Pancreas (tissue), 10 donors: ENCODE data around the gene CYFIP1. TPM values are rescaled to one million over a fixed set of nuclear protein-coding genes. Genes with fewer than 3 reads are reported as not detected.
A peak's percentile ranks its signal among the peaks of the same experiment; 100 is the strongest.

Source experiments
- ATAC-seq, 4 donors: fragments of 200-7000 bp; cut with Tn5 transposase; one replicate each; pipeline versions ENCODE4 v1.8.0 to v1.9.1; 2020; ENCODE audit warnings: mild to moderate bottlenecking in 4 of 4, moderate library complexity in 4 of 4
- DNase-seq, 6 donors: peaks; one replicate each; pipeline ENCODE4 v3.0.0-alpha.2; 2020
- FAIRE-seq: peaks from 2 replicates; lab custom pipeline; 2012; peaks lifted over from hg19 to GRCh38; lab: Jason Lieb, UNC
- H3K27ac ChIP-seq, 4 donors: fragments of 200-600 bp; sonication (generic); 1 replicate in 3 of 4; 2 replicates in 1 of 4; pipeline versions ENCODE4 v1.5.0 to v1.8.0; 2020
- H3K27me3 ChIP-seq, 4 donors: fragments of 200-600 bp; one replicate each; pipeline ENCODE4 v1.8.0; 2021
- H3K36me3 ChIP-seq, 3 donors: fragments of 200-600 bp; sonication (generic) in 1 of 3; one replicate each; pipeline versions ENCODE4 v1.5.0 to v1.8.0; 2020 to 2021
- H3K4me1 ChIP-seq, 3 donors: fragments of 200-600 bp; one replicate each; pipeline ENCODE4 v1.8.0; 2021
- H3K4me3 ChIP-seq, 4 donors: fragments of 200-600 bp; sonication (generic) in 2 of 4; one replicate each; pipeline versions ENCODE4 v1.5.0 to v1.8.0; 2020 to 2021
- H3K9me3 ChIP-seq, 4 donors: fragments of 200-600 bp; one replicate each; pipeline ENCODE4 v1.8.0; 2021
- WGBS, 2 donors: extraction: QIAGEN DNeasy Blood & Tissue Kit; methylation state at CpG; one replicate each; pipeline ENCODE4 v1.1.7; 2013; 5-methylcytosine and 5-hydroxymethylcytosine counted together
- intact Hi-C, 3 donors: fragments of 100-400 bp; cut with DNase I; formaldehyde crosslinking; loops; one replicate each; pipeline versions ENCODE4 v1.11.1 to v1.14.2; 2022
- polyA plus RNA-seq, 2 donors: library from polyadenylated mRNA; stranded (reverse); fragments of 200-250 nt; gene quantifications; one replicate each; pipeline ENCODE4 v1.2.3, GENCODE V29; 2013
- total RNA-seq, 6 donors: library from RNA; stranded (reverse); fragmentation: NEBNext Ultra II Directional in 4 of 6; extraction: Animal tissue kit (Norgen Biotek cat#: 25700) in 4 of 6; gene quantifications; one replicate each; pipeline versions ENCODE4 v1.2.1 to v1.2.4, GENCODE V29; 2021 to 2023
- TF ChIP-seq, protein P1 (sequence below), 4 donors: fragments of 200-600 bp; sonication (generic) in 3 of 4; IDR thresholded peaks; one replicate each; pipeline versions ENCODE4 v1.5.0 to v1.8.0; 2021; ENCODE audit warnings: antibody characterized with exemption in 4 of 4
- donor health status: healthy with polysubstance abuse.
- donor health status: DM: no; HTN: no; CAD: no; lungs with moderate emphysema.
- donor health status: DM: no; HTN: no; CAD: no.
- donor health status: control.
- donor health status: control.
- donor health status: Bipolar disorder and iron deficiency.
- donor health status: DM: yes; HTN: yes; CAD: no.
- donor health status: DM: no; HTN: no; CAD: no.
- donor health status: DM: no; HTN: no; CAD: no.
- donor health status: DM: yes; HTN: yes; CAD: no.

Gene CYFIP1
- total and polyA plus RNA-seq, 8 donors: 21.3 to 99.1 (median 59.2) TPM

DNA sequence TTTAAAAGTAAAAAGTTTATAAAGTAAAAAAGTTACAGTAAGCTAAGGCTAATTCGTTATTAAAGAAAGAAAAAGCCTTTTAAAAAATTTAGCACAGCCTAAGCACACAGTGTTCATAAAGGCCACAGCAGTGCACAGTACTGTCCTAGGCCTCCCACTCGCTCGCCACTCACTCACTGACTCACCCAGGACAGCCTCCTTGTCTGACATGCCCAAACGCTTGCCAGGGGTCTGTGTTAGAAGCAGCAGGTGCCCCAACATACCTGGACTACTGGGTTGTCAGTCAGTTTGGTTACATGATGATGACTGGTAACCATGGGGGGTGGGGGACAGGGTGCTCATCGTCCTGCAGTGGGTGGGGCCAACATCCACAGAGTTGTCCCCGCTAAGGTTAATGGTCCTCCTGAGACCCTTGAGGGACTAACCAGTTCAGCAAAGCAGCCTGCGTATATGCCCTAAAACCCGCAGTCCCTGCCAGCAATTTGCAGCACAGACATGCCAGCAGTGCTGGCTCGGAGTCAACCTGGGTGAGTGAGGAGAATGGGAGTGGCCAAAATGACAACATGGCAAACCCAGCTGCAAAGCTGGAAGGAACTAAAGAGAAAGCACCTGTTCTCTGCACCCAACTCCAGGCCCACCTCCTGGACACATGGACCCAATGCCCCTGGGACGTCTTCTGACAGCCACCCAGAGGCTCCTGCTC is 49.2 kb downstream of the CYFIP1 start:
- FAIRE-seq (no peak), DNase-seq (peak; percentile 78 to 90 (median 86)), ATAC-seq (peak; percentile 92 to 95 (median 93))
- H3K9me3 ChIP-seq: no peaks in the 10 kb centered on the region
- 28% methylated on average over 10 of the region's 10 CpGs for WGBS, 2 donors
- H3K27me3 ChIP-seq: no peaks in the 10 kb centered on the region
- peak overlapping the region; percentile 11 to 35 (median 28) for H3K27ac ChIP-seq
- H3K36me3 ChIP-seq: peaks cover 0 to 13% (median 12%) of the 10 kb centered on the region in 3 donors
- intact Hi-C loops: no loop called here
- peaks cover 0 to 8% (median 0%) of the 10 kb centered on the region in 3 donors for H3K4me1 ChIP-seq
- no peak overlapping the region for H3K4me3 ChIP-seq
- TF ChIP-seq, protein P1, sequence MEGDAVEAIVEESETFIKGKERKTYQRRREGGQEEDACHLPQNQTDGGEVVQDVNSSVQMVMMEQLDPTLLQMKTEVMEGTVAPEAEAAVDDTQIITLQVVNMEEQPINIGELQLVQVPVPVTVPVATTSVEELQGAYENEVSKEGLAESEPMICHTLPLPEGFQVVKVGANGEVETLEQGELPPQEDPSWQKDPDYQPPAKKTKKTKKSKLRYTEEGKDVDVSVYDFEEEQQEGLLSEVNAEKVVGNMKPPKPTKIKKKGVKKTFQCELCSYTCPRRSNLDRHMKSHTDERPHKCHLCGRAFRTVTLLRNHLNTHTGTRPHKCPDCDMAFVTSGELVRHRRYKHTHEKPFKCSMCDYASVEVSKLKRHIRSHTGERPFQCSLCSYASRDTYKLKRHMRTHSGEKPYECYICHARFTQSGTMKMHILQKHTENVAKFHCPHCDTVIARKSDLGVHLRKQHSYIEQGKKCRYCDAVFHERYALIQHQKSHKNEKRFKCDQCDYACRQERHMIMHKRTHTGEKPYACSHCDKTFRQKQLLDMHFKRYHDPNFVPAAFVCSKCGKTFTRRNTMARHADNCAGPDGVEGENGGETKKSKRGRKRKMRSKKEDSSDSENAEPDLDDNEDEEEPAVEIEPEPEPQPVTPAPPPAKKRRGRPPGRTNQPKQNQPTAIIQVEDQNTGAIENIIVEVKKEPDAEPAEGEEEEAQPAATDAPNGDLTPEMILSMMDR (IDR thresholded peaks at IDR 0.05): no peak

- FAIRE-seq (no peak), ATAC-seq (no peak), DNase-seq (peak in 1 of 6 donors; percentile 41)
- Histone ChIP-seq H3K27me3 (no peaks in the 10 kb centered on the region), H3K4me3 (no peak overlapping the region), H3K4me1 (peaks cover 0 to 8% (median 0%) of the 10 kb centered on the region in 3 donors), H3K27ac (no peak overlapping the region), H3K9me3 (no peaks in the 10 kb centered on the region), H3K36me3 (peaks cover 0 to 12% (median 11%) of the 10 kb centered on the region in 3 donors)
- TF ChIP-seq, protein P1 (IDR thresholded peaks at IDR 0.05): no peak
- 93 to 94% methylated on average over 25 of the region's 25 CpGs for WGBS, 2 donors
- intact Hi-C loops: no loop called here
Measured at GRCh38 chr15:22927761-22928160, 52.4 kb downstream of the CYFIP1 start.

GRCh38 chr15:22925875-22926274 is 54.3 kb downstream of the CYFIP1 start:
- no peak overlapping the region for H3K27ac ChIP-seq
- no peak for ATAC-seq
- 94 to 96% methylated on average over 17 of the region's 17 CpGs for WGBS, 2 donors
- intact Hi-C loops: no loop called here
- no peaks in the 10 kb centered on the region for H3K9me3 ChIP-seq
- DNase-seq: peak in 1 of 6 donors; percentile 21
- no peak overlapping the region for H3K4me3 ChIP-seq
- TF ChIP-seq, protein P1 (IDR thresholded peaks at IDR 0.05): no peak
- H3K27me3 ChIP-seq: no peaks in the 10 kb centered on the region
- no peak for FAIRE-seq
- H3K36me3 ChIP-seq: peaks cover 0 to 4% (median 0%) of the 10 kb centered on the region in 3 donors
- H3K4me1 ChIP-seq: peaks cover 0 to 3% (median 0%) of the 10 kb centered on the region in 3 donors

DNA sequence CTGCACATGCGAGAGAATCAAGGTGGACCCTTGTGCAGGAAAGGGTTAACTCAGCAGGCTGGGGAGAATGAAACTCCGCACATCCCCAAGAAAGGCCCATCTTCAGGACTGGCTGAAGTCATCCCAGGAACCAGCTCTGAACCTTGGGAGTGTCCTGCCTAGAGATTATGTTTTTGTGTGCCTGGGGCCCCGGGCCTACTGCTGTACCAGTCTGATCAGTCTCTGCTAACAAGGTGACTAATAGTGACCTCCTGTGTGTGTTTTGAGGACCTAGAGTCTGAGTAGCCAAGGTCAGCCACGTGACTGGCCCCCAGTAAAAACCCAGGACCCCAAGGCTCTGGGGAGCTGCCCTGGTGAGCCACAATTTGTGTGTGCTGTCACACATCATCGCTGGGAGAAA is 58.2 kb downstream of the CYFIP1 start:
- H3K27ac ChIP-seq: no peak overlapping the region
- ATAC-seq: no peak
- no peak overlapping the region for H3K4me3 ChIP-seq
- peak in 1 of 6 donors; percentile 15 for DNase-seq
- intact Hi-C loops: no loop called here
- H3K27me3 ChIP-seq: no peaks in the 10 kb centered on the region
- H3K9me3 ChIP-seq: no peaks in the 10 kb centered on the region
- 89 to 91% methylated on average over 5 of the region's 5 CpGs for WGBS, 2 donors
- no peak for FAIRE-seq
- no peaks in the 10 kb centered on the region for H3K4me1 ChIP-seq
- peaks cover 7 to 19% (median 12%) of the 10 kb centered on the region in 3 donors for H3K36me3 ChIP-seq
- TF ChIP-seq, protein P1 (IDR thresholded peaks at IDR 0.05): no peak

DNA sequence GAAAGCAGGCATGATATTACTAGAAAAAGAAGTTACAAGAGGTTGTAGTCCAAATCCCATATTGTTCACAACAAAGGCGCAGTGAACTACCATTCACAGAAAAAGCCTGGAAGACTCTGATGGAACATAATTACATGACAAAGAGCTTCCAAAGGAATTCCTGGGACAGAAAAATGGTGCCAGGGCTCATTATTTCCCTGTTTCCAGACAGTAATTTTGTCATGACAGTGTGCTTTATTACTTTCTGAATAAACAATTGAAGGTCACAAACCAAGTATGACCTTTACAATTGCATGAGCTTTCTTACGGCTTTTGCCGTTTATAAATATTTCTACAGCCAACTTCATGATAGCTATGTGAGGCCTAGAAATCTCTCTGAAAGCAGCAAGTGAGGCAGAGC is 61.0 kb downstream of the CYFIP1 start:
- 55 to 64% methylated on average over 3 of the region's 3 CpGs for WGBS, 2 donors
- Histone ChIP-seq H3K4me1 (no peaks in the 10 kb centered on the region), H3K36me3 (peaks cover 10 to 43% (median 19%) of the 10 kb centered on the region in 3 donors), H3K9me3 (no peaks in the 10 kb centered on the region), H3K27ac (no peak overlapping the region), H3K4me3 (no peak overlapping the region), H3K27me3 (no peaks in the 10 kb centered on the region)
- no peak for FAIRE-seq
- no peak for DNase-seq
- ATAC-seq: no peak
- TF ChIP-seq, protein P1 (IDR thresholded peaks at IDR 0.05): no peak
- intact Hi-C loops: no loop called here
